Spleen (tissue), 11 donors: ENCODE data around the gene HTR3B. TPM values are rescaled to one million over a fixed set of nuclear protein-coding genes. Genes with fewer than 3 reads are reported as not detected.

Experiments used
- DNase-seq: peaks from one replicate; pipeline ENCODE4 v3.0.0-alpha.2; 2020
- H3K27ac ChIP-seq, 8 donors: fragments of 200-600 bp; sonication (generic) in 7 of 8; 1 replicate in 4 of 8; 2 replicates in 4 of 8; pipeline versions ENCODE4 v1.5.0 to v1.8.0; 2016 to 2021; ENCODE audit warnings: inconsistent platforms in 4 of 8, mild to moderate bottlenecking in 4 of 8, moderate library complexity in 1 of 8
- H3K27me3 ChIP-seq, 7 donors: fragments of 200-600 bp; sonication (generic) in 6 of 7; replicated peaks in 1 of 7; 1 replicate in 4 of 7; 2 replicates in 3 of 7; pipeline versions ENCODE4 v1.5.0 to v1.8.0; 2016 to 2021; ENCODE audit warnings: inconsistent platforms in 3 of 7, mild to moderate bottlenecking in 1 of 7
- H3K36me3 ChIP-seq, 6 donors: fragments of 200-600 bp; sonication (generic) in 5 of 6; 1 replicate in 4 of 6; 2 replicates in 2 of 6; pipeline versions ENCODE4 v1.5.0 to v1.8.0; 2016 to 2021; ENCODE audit warnings: inconsistent platforms in 2 of 6
- H3K4me1 ChIP-seq, 6 donors: fragments of 200-600 bp; sonication (generic) in 5 of 6; 1 replicate in 3 of 6; 2 replicates in 3 of 6; pipeline versions ENCODE4 v1.5.0 to v1.8.0; 2016 to 2021; ENCODE audit warnings: inconsistent platforms in 3 of 6
- H3K4me3 ChIP-seq, 8 donors: fragments of 200-600 bp; sonication (generic) in 7 of 8; 1 replicate in 4 of 8; 2 replicates in 4 of 8; pipeline versions ENCODE4 v1.5.0 to v1.8.0; 2016 to 2021; ENCODE audit warnings: inconsistent platforms in 4 of 8, mild to moderate bottlenecking in 4 of 8, moderate library complexity in 2 of 8
- H3K9me3 ChIP-seq, 8 donors: fragments of 200-600 bp; sonication (generic) in 7 of 8; 1 replicate in 4 of 8; 2 replicates in 4 of 8; pipeline versions ENCODE4 v1.5.0 to v1.8.0; 2016 to 2021; ENCODE audit warnings: inconsistent platforms in 4 of 8
- CTCF ChIP-seq, 11 experiments: fragments of 200-600 bp in 7 of 11; fragments of 450-650 bp in 4 of 11; sonication (generic) in 4 of 11; IDR thresholded peaks in 8 of 11; conservative IDR thresholded peaks in 3 of 11; 1 replicate in 7 of 11; 2 replicates in 4 of 11; pipeline versions ENCODE4 v1.4.0 to v1.8.0; 2016 to 2021; ENCODE audit warnings: antibody characterized with exemption in 11 of 11, inconsistent platforms in 4 of 11, mild to moderate bottlenecking in 1 of 11
- POLR2A ChIP-seq, 3 donors: fragments of 450-650 bp; IDR thresholded peaks; one replicate each; pipeline ENCODE4 v1.5.1; 2017; ENCODE audit warnings: antibody characterized with exemption in 3 of 3, mild to moderate bottlenecking in 1 of 3
- POLR2AphosphoS5 ChIP-seq, 3 donors: sonication (generic); formaldehyde crosslinking; IDR thresholded peaks; one replicate each; pipeline ENCODE4 v1.5.1; 2017; ENCODE audit warnings: antibody characterized with exemption in 3 of 3
- WGBS, 5 donors: extraction: QIAGEN DNeasy Blood & Tissue Kit in 3 of 5; methylation state at CpG; one replicate each; pipeline versions ENCODE4 v1.1.5 to v1.1.7; 2013 to 2018; 5-methylcytosine and 5-hydroxymethylcytosine counted together
- intact Hi-C: fragments of 100-400 bp; cut with DNase I; formaldehyde crosslinking; loops from one replicate; pipeline ENCODE4 v1.15.0; 2023; ENCODE audit warnings: low total_unique reads
- polyA plus RNA-seq, 3 donors: library from polyadenylated mRNA; stranded (reverse); fragments of 200-250 nt; gene quantifications; one replicate each; pipeline ENCODE4 v1.2.1, GENCODE V29; 2013
- total RNA-seq, 7 donors: library from RNA; depleted of rRNA in 3 of 7; stranded (reverse); fragments of >200 nt in 3 of 7; fragmentation: NEBNext Ultra II Directional in 4 of 7; extraction: Animal tissue kit (Norgen Biotek cat#: 25700) in 4 of 7; gene quantifications; one replicate each; pipeline versions ENCODE4 v1.1.0 to v1.2.1, GENCODE V29; 2016 to 2021
- donor health status: healthy with polysubstance abuse.
- donor health status: DM: no; HTN: no; CAD: no; lungs with moderate emphysema.
- donor health status: DM: no; HTN: no; CAD: no.
- donor health status: Bipolar disorder and iron deficiency.
- donor health status: healthy.
- donor health status: DM: no; HTN: no; CAD: no.
- donor health status: DM: yes; HTN: yes; CAD: no.

HTR3B gene
- total and polyA plus RNA-seq, 10 donors, result not detected

- 83 to 91% (median 84%) methylated on average over 4 of the region's 4 CpGs for WGBS, 5 donors
- no peak for TF ChIP-seq POLR2A (IDR thresholded peaks at IDR 0.05)
- TF ChIP-seq CTCF (IDR thresholded peaks at IDR 0.05 in 8 of 11, conservative IDR thresholded peaks at IDR 0.05 in 3 of 11), result no peak
- TF ChIP-seq POLR2AphosphoS5 (IDR thresholded peaks at IDR 0.05), result no peak
- no peak for DNase-seq
- no peaks in the 10 kb centered on the region for H3K9me3 ChIP-seq
- no peaks in the 10 kb centered on the region for H3K36me3 ChIP-seq
- H3K4me1 ChIP-seq, result peaks cover 0 to 2% (median 0%) of the 10 kb centered on the region in 6 donors
- no peak overlapping the region for H3K4me3 ChIP-seq
- intact Hi-C loops, result no loop called here
- H3K27ac ChIP-seq, result no peak overlapping the region
- H3K27me3 ChIP-seq, result peaks cover 0 to 30% (median 0%) of the 10 kb centered on the region in 7 donors
Measured at GRCh38 chr11:113985906-113986305, 81.3 kb downstream of the HTR3B start.

- no peak overlapping the region for H3K4me3 ChIP-seq
- WGBS, 5 donors, result 85 to 94% (median 87%) methylated on average over 13 to 18 of the region's 18 CpGs
- H3K27me3 ChIP-seq, result peaks cover 0 to 36% (median 0%) of the 10 kb centered on the region in 7 donors
- no peaks in the 10 kb centered on the region for H3K9me3 ChIP-seq
- no peaks in the 10 kb centered on the region for H3K4me1 ChIP-seq
- H3K27ac ChIP-seq, result no peak overlapping the region
- no peak for TF ChIP-seq POLR2AphosphoS5 (IDR thresholded peaks at IDR 0.05)
- TF ChIP-seq POLR2A (IDR thresholded peaks at IDR 0.05), result no peak
- TF ChIP-seq CTCF (IDR thresholded peaks at IDR 0.05 in 8 of 11, conservative IDR thresholded peaks at IDR 0.05 in 3 of 11), result no peak
- no peak for DNase-seq
- intact Hi-C loops, result no loop called here
- no peaks in the 10 kb centered on the region for H3K36me3 ChIP-seq
Measured at GRCh38 chr11:113986351-113987140, 82.0 kb downstream of the HTR3B start.

GRCh38 chr11:113989381-113989780, 84.8 kb downstream of the HTR3B start:
- Histone ChIP-seq H3K9me3 (no peaks in the 10 kb centered on the region), H3K27me3 (peaks cover 0 to 64% (median 0%) of the 10 kb centered on the region in 7 donors), H3K36me3 (no peaks in the 10 kb centered on the region), H3K4me3 (no peak overlapping the region), H3K27ac (no peak overlapping the region), H3K4me1 (peaks cover 0 to 5% (median 0%) of the 10 kb centered on the region in 6 donors)
- no peak for DNase-seq
- intact Hi-C loops, result no loop called here
- TF ChIP-seq POLR2A (IDR thresholded peaks at IDR 0.05), result no peak
- no peak for TF ChIP-seq POLR2AphosphoS5 (IDR thresholded peaks at IDR 0.05)
- no peak for TF ChIP-seq CTCF (IDR thresholded peaks at IDR 0.05 in 8 of 11, conservative IDR thresholded peaks at IDR 0.05 in 3 of 11)
- WGBS, 5 donors, result 70 to 87% (median 79%) methylated on average over 10 to 15 of the region's 15 CpGs

- WGBS, 5 donors, result 70 to 86% (median 77%) methylated on average over 2 of the region's 2 CpGs
- no peaks in the 10 kb centered on the region for H3K36me3 ChIP-seq
- TF ChIP-seq POLR2A (IDR thresholded peaks at IDR 0.05), result no peak
- TF ChIP-seq CTCF (IDR thresholded peaks at IDR 0.05 in 8 of 11, conservative IDR thresholded peaks at IDR 0.05 in 3 of 11), result no peak
- no peak for TF ChIP-seq POLR2AphosphoS5 (IDR thresholded peaks at IDR 0.05)
- no peaks in the 10 kb centered on the region for H3K9me3 ChIP-seq
- intact Hi-C loops, result loop anchor here (5.0 kb wide), 1 partner anchor 272 kb away; no protein-coding TSS in a partner anchor
- H3K27ac ChIP-seq, result no peak overlapping the region
- no peak for DNase-seq
- peaks cover 0 to 7% (median 0%) of the 10 kb centered on the region in 6 donors for H3K4me1 ChIP-seq
- H3K4me3 ChIP-seq, result no peak overlapping the region
- H3K27me3 ChIP-seq, result peaks cover 0 to 67% (median 0%) of the 10 kb centered on the region in 7 donors
Measured at GRCh38 chr11:113989916-113990315, 85.3 kb downstream of the HTR3B start.
